ENCODE results near the gene PTTG1IP. TPM values are rescaled to one million over a fixed set of nuclear protein-coding genes. Genes with fewer than 3 reads are reported as not detected.

Gene PTTG1IP
- total RNA-seq, 1 donor = 147 TPM

DNA sequence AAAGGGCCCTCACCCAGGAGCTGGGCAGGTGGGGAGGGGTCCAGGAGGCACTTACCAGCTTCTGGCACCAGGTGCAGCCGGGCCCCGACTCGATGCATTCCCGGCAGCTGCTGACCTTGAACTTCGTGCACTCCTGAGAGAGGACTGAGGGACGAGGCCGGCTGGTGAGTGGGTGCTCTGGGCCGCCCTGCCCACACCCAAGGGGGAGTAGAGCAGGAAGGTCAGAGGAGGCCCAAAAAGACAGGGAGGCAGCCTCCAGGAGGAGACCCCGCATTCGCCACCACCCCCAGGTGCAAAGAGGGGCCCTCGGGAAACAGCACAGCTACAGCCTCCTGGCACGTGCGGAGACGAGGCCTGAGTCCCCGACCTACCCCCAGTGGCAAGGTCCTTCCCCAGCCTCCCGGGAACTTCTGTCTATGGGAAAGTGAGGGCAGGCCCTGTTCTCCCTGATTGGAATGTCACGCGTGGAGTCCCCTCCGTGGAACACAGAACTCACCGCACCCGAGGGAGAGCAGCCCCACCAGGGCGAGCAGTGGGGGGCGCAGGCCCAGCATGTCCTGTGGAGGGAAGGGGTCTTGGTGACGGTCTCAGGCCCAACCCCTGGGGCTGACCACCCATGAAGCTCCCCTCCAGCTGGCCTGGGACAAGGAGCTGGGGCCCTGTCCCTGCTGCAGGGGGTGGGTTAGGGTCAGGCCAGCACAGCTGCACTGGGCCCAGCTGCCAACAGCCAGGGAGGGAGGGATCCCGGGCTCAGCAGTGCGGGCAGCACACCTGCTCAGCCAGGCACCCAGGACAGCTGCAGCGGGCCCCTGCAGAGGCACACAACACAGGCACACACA lies 37.0 kb upstream of the PTTG1IP start:
- no peak for DNase-seq (ENCODE audit: low read depth in 2 of 3, low spot score in 2 of 3)

DNA sequence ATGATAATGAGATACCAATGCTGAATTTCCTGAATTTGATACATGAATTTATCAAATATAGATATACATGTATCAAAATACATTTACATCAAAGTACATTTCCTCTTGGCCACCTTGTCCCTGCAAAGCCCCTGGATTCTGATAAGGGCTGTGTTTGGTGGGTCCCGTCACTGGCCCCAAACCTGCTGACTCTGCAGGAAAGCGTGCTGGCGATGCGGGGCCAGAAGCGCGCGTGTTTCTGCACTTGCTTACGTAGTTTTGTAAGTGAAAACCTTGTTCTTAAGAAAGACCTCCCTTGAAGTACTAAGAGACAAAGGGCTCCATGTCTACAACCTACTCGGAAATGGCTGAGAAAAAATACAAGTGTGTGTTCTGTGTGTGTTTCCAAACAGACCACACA lies 36.2 kb upstream of the PTTG1IP start:
- no peak for DNase-seq (ENCODE audit: low read depth in 2 of 3, low spot score in 2 of 3)

DNA sequence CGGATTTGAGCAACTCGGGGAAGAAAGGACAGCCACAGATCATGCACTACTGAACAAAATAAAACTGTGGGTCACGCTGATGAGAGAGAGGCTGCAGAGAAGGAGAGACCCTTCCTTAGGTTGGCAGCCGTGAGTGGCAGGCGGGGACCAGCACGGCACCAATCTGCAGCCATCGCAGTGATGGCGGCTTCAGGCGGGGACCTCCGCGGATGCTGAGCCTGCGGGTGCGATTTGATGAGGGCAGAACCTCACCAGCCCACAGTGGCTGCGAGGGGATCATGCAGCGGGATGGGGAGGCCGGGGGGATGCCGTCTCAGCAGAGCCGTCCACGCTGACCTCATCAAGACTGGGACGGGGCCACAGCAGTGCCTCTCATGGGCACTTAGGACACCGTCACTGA lies 35.4 kb upstream of the PTTG1IP start:
- DNase-seq (ENCODE audit: low read depth in 2 of 3, low spot score in 2 of 3) = no peak

DNA sequence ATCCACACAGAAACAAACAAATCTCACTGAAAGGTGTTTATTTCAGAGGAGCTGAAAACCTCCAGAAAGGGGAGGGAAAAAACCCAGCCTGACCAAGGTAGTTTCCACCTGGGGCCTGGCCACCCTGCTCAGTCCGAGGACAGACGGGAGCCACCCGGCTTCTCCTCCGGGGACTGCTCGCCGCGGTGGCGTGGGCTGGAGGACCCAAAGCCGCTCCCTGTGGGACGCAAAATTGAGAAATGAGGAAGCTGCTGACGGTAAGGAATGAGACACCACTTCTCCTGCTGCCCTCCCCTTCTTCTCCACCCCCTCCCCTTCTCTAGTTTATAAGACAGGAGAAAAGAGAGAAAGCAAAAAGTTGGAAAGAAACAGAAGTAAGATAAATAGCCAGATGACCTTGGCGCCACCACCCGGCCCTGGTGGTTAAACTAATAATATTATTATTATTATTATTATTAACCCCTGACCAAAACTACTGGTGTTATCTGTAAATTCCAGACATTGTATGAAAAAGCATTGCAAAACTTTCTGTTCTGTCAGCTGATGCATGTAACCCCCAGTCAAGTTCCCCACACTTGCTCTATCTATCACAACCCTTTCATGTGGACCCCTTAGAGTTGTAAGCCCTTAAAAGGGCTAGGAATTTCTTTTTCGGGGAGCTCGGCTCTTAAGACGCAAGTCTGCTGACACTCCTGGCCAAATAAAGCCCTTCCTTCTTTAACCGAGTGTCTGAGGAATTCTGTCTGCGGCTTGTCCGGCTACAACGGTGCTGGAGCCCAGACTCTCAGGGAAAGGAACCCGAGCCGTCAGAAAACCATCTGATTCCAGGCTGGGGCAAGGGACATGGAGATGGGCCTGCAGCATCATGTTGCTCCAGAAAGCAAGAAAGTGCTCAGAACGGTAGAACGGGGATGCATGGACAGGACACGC lies 34.7 kb upstream of the PTTG1IP start:
- DNase-seq (ENCODE audit: low read depth in 2 of 3, low spot score in 2 of 3) = peak in 2 of 3 donors; percentile 65 to 74

DNA sequence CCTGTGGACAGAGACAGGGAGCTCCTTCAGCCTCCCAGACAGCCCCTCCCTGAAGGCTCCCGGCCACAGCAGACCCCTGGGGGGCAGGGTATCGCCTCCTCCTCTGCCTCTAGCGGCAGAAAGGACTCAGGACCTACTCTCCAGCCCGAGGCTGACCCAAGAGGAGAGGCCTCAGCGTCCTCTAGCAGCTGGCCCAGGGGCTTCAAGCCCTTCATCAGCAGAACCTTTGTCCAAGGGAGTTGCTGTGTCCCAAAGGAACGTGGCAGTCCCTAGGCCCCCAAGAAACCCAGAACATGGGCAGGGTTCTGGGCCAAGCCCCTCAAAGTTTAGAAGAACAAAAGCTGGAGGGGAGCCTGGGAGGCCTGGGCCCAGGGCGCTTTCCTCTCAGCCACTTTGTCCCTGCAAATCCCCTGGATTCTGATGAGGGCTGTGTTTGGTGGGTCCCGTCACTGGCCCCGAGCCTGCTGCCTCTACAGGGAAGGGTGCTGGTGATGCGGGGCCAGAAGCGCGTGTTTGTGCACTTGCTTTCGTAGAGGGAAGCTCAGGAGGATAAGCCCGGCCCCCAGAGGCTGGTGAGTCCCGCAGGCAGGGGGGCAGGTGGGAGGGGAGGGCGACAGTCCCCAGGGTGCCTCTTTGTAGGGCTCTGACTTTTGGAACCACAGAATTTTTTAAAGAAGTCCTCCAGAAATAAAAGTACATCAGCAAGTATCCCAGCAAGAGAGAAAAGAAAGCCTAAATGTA lies 33.9 kb upstream of the PTTG1IP start:
- DNase-seq (ENCODE audit: low read depth in 2 of 3, low spot score in 2 of 3) = peak in 2 of 3 donors; percentile 38 to 52

DNA sequence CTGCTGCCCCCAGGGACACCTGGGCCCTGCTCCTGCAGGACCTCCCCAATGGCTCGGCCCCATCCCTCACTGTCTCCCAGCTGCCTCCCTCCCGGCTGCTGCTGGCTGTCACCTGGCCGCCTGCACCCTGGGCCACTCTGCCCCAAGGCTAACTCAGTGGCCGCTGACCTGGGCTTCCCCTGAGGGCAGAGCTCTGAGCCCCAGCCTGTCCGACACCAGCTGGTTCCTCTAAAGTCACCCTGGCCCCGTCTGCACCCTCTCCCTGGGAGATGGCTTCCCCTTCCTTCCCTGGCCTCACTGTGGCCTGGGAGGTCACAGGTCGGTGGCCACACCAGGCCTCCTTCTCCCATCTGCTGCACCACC lies 32.2 kb upstream of the PTTG1IP start:
- DNase-seq (ENCODE audit: low read depth in 2 of 3, low spot score in 2 of 3) = no peak

DNA sequence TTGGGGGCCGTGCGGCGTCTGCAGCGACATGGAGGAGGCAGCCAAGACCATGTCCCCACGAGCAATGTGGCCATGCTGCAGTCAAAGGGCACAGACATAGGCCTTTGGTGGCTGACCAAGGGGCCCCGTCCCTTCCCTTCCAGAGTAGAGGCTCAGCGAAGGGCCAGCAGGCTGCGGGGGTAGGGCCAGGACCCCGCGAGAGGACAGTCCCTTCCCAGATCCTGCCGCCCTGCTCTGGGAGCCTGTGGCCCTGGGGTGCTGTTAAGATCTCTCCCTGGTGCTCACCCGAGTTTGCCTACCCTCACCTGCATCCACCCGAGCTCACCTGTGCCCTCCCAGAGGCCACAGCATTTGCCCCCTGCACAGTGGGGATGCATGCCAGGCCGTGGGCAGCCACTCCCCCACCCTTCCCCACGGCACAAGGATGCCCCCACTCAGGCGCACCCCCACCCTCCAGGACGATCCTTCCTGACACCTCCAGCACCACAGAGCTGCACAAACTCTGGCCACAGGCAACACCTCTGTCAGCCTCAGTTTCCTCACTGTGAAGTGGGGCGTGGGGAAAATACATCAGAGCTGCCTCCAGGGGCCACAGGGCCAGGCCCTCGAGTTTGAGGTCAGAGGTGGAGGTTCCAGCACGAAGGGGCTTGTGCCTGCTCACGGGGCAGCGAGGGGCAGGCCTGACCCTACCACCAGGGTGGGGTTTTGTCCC lies 31.7 kb upstream of the PTTG1IP start:
- no peak for DNase-seq (ENCODE audit: low read depth in 2 of 3, low spot score in 2 of 3)

DNA sequence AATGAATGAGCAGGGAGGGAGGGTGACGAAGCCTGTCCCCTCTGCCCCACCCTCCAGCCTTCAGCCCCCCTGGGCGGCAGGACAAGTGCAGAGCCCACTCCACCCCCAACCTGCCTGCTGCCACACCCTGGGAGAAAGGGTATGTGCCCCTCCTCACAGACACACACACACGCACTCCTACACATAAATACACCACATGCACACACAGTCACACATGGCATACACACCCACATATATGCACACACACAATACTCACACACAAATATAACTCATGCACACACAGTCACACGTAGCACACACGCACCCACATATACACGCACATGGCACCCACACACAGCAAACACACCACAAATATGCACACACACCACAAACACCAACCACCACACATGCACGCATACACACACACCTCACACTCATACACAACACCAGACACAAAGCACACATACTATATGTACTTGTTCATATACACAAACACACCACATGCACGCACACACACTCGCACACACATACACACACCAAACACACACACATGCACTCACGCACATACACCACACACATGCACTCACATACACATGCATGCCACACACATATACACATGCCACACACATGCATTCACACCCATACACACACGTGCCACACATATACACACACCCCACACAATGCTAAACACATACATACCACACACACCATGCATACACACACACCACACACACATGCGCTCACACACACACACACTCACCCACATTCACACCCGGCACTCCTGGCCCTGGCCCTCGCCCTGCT lies 30.8 kb upstream of the PTTG1IP start:
- DNase-seq (ENCODE audit: low read depth in 2 of 3, low spot score in 2 of 3) = no peak

DNA sequence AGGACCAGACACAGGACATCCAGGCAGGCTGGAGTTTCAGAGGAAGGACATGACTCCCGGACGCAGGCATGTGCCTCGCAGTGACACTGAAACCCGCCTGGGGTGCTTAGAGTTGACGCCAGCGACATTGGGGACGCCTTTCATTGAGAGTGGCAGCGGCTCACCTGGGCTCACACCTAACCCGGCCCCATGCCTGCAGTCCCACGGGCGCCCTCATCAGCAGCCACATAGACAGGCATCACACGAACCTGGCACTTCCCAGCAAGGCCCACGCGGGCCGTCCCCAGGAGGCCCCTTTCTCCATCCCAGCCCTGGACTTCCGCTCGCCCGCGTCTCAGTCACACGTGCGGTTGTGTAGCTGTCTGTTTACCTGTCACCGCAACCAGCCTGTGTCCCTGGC lies 30.2 kb upstream of the PTTG1IP start:
- no peak for DNase-seq (ENCODE audit: low read depth in 2 of 3, low spot score in 2 of 3)

DNA sequence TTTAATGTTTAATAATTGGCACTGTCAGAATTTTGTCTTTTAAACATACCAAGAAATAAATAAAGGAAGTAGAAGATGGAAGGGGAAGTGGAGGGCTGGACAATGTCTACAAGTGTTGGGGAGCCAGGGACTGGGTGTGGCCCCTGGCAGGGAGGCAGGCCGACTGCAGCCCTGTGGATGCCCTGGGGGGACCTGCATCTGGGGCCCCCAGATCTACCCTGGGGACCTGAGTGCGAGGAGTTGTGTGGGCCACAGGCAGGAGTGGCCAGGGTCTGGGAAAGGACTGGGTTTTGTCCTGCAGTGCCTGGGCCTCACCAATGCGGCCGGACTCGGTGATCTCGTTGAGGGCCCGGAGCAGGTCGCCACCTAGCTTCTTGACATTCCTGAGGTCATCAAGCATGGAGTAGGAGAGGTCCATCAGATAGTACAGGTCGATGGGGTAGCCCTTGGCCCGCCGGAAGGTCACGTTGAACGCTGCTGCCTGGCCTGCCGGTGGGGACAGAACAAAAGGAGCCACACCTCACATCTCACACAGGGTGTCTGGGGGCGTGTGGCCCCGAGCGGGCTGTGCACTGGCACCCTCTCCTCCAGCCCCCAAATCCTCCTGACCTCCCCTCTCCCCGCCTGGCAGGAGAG lies 29.7 kb upstream of the PTTG1IP start:
- no peak for DNase-seq (ENCODE audit: low read depth in 2 of 3, low spot score in 2 of 3)

DNA sequence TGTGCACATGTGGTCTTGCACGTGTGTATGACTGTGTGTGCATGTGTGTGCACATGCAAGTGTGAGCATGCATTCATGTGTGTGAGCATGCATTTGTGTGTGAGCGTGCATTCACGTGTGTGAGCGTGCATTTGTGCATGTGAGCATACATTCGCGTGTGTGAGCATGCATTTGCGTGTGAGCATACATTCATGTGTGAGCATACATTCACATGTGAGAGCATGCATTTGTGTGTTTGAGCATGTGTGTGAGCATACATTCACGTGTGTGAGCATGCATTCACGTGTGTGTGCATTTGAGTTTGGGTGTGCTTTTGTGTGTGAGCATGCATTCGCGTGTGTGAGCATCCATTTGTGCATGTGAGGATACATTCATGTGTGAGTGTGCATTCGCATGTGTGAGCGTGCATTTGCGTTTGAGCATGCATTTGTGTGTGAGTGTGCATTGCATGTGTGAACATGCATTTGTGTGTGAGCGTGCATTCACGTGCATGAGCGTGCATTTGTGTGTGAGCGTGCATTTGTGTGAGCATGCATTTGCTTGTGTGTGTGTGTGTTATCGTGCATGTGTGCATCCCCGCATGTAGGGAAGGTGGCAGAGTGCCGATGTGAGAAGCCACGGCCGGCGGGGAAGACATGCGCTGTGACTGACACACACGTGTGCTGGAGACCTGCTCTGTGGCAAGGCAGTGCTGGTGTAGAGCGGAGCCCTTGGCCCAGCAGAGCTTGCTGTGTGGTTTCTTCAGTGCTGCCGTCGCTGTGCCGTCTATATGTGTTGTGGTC lies 29.0 kb upstream of the PTTG1IP start:
- no peak for DNase-seq (ENCODE audit: low read depth in 2 of 3, low spot score in 2 of 3)

DNA sequence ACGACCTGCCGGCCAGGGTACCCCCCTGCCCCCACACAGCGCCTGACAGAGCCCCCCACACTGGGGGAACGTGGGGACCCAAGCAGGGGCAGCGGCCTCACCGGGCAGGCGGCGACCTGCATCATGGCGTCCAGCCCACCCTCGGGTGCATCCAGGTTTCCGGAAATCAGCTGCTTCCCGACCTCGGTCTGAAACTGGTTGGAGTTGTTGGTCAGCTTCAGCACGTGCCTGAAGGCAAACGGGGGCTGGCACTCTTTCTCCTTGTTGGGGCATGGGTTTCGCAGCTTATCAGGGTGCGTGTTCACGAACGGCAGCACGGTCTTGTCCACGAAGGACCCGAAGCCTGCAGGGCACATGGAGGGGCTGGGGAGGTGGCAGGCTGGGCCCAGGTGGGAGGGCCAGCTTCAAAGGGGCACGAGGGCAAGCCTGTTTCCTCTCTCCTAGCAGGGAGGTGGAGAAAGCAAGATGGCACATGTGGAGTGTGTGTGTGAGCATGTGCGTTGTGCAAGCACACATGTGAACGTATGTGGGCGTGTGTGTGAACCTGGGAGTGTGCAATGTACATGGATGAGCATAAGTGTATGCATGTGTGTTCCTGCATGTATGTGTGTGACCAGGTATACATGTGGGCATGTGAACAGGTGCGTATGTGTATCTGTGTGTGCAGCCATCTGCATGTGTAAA lies 28.0 kb upstream of the PTTG1IP start:
- DNase-seq (ENCODE audit: low read depth in 2 of 3, low spot score in 2 of 3) = no peak

DNA sequence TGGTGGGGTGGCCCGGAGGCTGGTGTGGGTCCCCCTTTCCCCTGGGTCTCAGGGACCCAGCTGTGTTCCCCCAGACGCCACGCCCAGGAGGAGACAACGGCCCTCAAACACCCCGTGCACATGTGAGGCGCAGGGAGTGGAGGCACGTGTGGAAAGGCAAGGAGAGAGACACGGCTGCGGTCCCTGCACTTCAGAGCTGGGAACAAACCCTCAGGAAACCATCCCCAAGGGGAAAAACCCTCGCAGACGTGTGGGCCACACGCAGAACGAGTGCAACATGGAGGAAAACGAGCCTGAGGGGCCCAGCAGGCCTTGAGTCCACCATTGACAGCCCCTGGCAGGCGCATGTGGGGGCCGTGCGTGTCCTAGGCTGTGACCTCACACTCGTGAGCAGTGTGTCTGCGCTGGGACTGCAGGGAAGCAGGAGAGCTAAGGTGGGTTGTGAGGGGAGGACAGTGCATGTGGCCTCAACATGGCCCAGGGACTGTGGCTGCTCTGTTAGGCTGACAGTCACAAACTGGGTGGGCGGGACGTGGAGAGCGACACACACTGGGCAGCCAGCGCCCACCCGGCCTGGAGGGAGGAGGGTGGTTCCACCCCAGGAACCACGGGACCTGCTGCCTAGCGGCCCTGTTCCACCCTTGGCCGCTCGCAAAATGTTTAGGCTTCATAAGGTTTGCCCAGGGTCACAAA lies 27.2 kb upstream of the PTTG1IP start:
- no peak for DNase-seq (ENCODE audit: low read depth in 2 of 3, low spot score in 2 of 3)

DNA sequence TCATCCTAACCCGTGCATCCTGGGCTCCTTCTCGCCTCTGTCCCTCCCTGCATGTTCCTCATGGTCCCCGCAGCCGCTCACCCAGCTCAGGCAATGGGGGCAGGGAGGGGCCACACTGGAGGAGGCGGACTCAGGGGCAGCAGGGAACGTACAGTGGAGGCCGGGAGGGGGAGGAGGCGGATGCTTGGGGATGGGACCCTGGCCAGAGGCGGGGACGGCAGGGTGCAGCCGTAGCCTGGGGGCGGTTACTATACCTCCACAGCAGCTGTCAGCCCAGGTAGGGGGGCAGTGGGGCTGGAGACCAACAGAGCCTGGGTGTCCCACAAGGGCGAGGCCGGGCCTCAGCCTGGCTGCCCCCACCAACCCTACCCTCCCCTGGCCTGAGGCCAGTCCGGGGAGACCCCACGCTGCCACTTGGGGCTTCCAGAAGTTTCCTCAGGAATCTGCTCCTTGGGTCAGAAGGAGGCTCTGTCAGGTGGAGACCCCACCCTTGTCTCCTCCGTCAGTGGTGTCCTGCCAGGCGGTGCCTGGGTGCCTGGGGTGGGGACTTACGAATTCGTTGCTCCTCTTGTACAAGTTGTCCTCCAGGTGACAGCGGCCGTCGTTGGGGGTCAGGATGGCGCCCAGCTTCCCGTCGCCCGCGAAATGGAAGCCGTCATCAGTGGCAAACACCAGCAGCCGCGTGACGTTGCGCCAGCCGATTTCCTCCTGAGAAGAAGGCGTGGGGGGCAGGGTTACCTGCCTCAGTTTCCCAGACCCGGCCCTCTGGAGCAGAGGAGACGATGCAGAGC lies 26.5 kb upstream of the PTTG1IP start:
- no peak for DNase-seq (ENCODE audit: low read depth in 2 of 3, low spot score in 2 of 3)

DNA sequence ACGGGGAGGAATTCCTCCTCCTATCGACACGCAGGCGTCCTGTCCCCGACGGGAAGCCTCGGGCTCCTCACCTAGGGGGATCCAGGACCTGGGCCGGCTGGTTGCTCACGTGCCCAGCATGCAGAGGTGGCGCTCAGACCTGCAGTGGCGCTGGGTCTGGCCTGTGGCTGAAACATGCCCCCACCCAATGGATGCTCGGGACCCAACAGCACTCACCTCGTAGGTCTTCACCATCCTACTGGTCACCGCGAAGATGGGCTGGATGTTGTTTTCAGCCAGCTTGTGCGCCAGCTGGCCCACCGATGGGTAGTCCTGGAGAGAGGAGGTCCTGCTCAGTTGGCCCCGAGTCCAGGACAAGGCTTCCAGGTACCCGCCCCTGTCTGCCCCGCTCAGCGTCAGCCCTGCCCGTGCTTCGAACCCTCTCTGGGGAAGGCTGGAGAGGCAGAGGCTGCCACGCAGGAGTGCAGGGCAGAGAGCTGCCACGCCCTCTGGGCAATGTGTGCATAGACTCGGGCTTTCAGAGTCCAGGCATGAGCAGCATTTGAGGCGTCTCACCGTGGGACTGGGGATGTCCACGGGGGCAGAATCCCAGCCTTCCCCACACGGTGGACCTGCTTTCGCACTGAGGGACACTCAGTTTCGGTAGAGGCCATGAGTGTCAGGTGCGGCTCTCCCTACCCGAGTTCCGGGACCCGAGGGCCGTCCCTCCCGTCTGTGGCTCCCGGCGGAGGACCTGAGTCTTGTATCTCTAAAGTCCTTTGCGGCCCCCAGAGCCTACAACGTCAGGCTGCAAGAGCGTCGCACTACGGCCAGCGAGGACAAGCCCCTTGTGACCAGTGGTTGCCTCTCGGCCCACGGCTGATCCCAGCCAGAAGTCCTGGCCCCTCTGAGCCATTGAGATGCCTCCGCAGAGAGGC lies 25.6 kb upstream of the PTTG1IP start:
- no peak for DNase-seq (ENCODE audit: low read depth in 2 of 3, low spot score in 2 of 3)

All from hematopoietic multipotent progenitor cell (in vitro differentiated cells).